GM19395 (cell line): ENCODE results near the gene PLEKHH2.
A peak's percentile ranks its signal among the peaks of the same experiment; 100 is the strongest.

Source experiments
- ATAC-seq: cut with Tn5 transposase; IDR thresholded peaks from one replicate; pipeline ENCODE4 v1.9.1; 2021; ENCODE audit warnings: mild to moderate bottlenecking, moderate library complexity; ENCODE audit not compliant: unreplicated experiment

Gene PLEKHH2

DNA sequence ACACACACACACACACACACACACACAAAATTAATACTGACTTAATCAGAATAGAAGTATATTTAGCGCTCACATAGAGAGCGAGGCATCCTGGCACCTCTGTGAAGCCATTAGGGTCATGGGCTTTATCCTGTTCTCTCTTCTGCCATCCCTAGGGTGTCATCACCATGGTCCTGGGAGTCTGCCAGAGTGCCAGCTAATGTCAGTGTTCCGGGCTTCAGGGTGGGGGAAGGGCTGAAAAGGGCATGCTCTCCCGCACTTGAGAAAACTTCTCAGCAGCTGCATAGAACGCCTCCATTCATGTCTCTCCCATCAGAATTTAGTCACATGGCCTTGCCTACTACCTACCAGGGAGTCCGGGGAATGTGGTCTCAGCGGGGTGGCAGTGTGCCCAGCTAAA is 117.1 kb downstream of the PLEKHH2 start:
- ATAC-seq = no peak

DNA sequence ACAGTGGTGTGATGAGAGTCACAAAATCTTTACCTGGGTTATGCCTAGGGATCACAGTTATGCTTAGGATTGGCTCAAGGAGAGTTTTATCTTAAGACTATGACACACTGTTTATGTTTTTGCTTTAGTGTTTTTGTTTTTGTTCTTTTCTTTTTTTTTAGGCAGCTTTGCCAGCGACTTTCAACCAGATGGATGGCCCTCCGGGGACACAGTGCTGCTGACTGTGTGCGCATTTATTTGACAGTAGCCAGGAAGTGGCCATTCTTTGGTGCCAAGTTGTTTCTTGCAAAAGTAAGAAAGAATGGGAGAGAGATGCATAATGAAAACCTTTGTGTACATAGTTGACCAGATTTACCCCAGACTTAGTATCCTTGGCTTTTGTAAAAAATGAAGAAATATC is 121.7 kb downstream of the PLEKHH2 start:
- ATAC-seq = no peak

DNA sequence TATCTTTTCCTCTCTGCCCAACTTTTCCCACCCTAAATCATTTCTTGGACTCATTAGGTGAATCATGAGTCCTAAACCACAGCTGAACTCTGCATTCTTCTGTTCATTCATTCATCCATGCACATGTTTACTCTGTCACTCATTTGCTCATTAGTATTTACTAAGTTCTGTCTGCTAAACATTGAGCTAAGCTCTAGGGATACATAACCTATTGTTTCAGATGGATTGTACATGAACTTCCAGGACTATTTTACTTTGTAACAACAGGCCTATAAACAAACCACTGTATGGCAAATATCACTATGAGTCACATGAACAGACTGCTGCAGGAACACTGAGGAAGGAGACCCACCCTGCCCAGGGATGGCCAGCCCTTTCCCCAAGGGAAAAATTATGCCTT is 122.1 kb downstream of the PLEKHH2 start:
- no peak for ATAC-seq

DNA sequence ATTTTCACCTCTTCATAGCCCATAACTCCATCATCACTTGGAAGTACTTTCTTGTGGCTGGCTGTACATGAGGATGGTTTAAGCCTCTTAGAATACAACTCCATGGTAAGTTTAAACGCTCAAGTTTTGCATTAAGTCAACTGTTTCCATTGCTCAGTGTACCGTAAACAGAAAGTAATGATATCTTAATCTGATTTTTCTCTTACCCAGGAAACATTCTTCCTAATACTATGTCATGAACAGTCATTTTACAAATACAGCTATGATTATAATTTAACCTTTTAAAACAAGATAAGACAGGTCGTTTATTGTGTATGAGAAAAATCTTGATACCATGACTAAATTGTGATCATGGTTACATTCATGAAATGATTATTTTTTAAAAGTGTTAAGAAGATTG is 125.2 kb downstream of the PLEKHH2 start:
- ATAC-seq = no peak

DNA sequence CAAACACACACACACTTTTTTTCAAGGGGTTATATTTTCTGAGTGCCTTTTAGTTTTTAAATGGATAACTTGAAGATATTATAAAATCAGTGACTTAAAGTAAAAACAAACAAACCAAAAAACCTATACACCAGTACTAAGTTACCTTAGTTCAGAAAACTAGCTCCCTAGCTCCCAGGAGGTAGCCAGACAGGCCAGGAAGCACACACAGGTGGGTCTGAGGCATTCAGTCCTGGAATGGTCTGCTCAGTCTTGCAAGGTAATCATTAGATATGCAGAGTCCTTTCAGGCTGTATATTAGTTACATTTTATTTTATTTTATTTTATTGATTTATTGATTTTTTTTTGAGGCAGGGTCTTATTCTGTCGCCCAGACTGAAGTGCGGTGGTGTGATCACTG is 126.0 kb downstream of the PLEKHH2 start:
- ATAC-seq = no peak

DNA sequence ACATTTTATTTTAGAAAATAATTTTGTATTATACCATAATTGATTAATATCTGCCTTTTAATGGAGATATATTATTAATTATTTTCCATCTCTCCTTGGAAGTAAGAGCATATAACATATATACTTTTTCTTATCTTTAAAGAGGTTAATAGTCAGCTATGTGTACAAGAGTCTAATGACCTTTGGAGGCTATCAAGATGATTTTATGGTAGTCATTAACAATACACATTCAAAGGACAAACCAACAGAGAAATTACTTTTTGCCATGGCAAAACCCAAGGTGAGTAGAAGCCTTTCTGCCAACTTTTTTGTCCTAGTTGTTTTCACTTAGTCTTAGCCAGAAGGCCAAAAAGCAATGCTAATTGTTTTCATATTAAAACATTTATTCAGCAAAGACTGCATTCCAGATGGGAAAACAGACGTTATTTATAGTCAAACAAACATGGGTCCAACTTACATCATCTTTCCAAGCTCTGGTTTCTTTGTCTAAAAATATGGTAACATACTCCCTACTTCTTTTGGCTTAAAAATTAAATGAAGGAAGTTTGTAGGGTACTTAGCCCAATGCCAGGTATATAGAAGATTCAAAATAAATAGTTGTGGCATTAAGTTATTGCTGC is 127.1 kb downstream of the PLEKHH2 start:
- no peak for ATAC-seq

DNA sequence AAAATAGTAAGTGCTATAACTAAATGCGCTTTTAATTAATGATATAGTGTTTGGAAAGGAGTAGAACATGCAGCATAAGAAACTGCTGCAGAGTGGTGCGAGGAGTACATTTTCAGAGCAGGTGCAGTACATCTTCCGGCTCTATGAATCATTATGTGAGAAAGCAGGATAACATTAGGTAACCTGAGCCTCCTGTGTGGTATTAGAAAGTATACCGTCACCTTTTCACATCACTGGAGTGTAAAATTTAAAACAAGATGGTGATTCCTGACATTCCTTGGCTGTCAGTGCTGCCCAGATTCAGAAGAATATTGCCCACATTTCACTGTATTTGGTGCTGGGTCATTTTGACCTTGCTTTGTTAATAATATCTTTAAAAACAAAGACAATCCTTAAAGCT is 128.9 kb downstream of the PLEKHH2 start:
- ATAC-seq = no peak

DNA sequence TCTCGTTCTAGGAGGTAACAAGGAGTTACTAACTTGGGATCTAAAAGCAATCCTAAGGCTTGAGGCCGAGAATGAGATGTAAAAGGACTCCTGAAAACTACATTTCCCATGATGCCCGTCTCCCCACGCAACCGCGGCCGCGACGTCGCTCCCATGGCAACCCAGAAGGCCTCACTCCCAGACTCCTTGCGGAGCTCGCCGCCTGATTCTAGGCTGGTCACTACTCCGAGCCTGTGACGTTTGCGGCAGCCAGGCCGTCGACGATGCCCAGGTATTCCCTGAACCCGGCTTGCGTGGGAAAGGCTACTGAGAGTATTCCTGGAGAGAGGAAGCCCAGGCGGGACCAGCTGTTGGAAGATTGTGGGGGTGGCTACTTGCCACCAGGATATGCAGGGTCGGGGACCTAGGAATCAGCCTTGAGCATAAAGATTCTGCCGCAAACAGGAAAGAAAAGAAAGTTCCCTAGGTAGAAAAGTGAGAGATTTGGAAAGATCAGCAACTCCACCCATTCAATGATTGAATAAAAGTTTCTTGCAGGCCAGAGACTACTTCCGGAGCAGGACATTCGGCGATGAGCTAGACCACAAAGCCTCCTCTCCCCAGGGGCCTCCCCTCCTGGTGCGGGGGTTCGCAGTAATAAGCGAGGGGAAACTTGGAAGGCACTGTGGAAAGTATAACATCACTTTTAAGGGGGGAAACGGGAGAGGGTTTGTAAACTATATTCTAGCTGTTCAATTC is 137.0 kb downstream of the PLEKHH2 start, which contains the start of gene DYNC2LI1:
Gene DYNC2LI1 (plus strand): TSS at position 164 of the 738 bp plus-strand sequence. CDS start 100 bp downstream, at position 264.
- peak; percentile 99 for ATAC-seq

DNA sequence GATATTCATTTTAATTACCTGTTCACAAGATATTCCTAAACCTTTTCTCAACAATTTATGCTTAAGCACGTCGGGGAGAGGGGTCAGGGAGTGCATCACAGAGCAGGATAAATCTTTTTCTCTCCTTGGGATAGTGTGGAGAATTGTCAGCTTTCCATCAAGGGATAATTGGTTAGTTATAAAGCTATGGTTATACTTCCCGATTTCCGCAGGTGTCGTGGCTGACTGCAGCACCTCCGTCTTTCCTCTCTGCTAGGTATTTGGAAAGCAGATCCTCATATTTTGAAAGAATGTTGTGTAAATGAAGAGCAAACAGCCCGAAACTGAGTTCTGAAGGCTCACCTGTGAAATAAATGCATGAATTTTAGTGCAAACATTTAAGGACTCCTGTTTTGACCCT is 137.6 kb downstream of the PLEKHH2 start:
- no peak for ATAC-seq

DNA sequence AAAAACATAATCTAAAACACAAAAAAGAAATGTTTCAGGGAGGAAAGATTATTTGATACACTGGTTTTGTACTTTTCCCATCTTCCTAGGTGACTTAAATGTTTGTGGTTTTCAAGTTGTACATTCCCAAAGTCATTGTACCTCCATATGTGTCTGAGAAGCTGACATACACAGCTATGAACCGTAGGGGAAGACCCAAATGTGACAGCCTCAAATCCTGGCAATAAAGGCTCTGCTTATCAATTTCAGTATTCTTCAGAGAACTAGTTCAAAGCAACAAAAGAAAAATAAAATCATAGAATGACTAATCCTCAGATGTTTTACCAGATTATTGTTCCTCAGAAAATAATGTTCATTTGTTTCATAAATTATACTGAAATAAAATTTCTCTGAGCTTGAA is 139.3 kb downstream of the PLEKHH2 start:
- ATAC-seq = no peak

DNA sequence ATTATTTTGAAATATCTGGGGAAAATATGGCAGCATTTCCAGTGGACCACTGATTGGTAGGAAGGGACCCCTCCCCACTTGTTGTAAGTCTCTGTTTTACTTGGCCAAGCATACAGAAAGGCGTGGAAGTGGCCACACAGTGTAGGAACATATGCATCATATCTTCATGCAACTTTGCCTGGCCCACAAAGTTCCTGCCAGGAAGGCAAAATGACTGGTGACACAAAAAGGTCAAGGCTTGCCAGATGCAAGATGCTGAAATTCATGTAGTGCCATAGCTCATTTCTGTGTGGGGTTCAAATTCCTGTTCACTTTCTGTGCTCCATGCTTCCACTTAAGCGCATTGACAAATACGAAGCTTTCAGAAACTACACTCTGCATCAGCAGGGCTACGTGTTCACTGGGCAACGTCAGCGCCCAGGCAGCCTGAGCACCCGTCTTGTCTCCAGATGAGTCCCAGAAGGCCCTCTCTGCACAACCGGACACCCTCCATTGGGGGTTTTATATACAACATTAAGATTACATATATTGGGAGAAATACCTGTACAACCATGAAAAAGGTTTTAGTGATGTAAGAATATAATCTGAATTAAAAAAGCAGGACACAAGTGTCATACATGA is 140.4 kb downstream of the PLEKHH2 start:
- ATAC-seq = no peak

DNA sequence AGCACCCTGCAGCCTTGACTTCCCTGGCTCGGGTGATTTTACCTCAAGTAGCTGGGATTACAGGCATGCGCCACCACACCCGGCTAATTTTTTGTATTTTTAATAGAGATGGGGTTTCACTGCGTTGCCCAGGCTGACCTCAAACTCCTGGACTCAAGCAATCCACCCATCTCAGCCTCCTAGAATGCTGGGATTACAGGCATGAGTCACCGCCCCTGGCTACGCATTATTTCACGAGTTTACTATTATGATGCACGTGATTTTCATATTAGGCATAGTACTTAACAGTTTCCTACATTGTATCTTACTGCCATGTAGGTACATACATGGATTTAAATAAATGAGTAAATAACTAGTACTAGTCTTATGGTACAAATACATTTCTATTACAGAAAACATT is 141.2 kb downstream of the PLEKHH2 start:
- ATAC-seq = no peak

DNA sequence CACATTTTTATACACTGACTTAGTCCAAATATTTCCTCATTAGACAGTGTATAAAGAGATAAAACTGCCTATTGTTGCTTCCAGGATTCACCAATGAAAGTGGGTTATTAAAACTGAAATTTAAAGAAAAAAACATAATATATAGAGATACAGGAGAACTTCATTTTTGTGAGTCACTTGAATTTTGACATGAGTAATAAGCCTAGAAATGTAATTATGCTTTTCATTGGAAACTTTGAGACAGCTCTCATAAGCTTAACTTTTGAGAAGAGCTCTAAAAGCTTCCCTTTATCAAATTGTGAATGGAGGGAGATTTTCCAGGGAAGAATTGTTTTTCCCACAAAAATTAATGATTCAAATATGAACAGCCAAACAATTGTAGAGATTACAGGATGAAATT is 150.8 kb downstream of the PLEKHH2 start:
- ATAC-seq = no peak

DNA sequence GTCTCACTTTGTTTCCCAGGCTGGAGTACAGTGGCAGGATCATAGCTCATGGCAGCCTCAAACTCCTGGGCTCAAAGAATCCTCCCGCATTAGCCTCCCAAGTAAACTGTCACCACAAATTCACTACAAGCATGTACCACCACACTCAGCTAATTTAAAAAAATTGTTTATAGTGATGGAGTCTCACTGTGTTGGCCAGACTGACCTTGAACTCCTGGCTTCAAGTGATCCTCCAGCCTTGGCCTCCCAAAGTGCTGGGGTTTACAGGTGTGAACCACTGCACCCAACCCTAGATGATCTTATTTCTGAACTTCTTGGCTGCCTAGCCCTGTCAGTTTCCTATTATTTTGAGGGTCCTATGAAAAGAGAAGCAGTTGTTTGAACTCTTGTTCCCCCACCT is 151.6 kb downstream of the PLEKHH2 start:
- ATAC-seq = no peak

DNA sequence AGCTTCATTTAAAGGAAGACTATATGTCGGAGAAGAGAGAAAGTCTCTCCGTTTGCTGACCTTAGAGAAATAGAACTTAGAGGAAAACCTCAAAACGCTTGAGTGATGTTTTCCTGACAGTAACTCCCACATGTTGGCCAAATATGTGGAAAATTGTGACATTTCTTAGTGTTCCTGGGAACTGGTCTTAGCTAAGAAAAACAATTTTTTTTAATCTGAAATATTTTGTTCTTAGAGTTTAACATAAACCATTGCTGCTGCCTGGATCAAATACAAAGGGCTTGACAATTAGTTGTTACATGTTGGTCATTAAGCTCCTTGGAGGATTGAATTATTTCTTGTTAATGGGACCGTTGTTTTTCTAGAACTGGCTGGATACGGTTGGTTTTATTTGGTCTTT is 153.1 kb downstream of the PLEKHH2 start:
- ATAC-seq = no peak

DNA sequence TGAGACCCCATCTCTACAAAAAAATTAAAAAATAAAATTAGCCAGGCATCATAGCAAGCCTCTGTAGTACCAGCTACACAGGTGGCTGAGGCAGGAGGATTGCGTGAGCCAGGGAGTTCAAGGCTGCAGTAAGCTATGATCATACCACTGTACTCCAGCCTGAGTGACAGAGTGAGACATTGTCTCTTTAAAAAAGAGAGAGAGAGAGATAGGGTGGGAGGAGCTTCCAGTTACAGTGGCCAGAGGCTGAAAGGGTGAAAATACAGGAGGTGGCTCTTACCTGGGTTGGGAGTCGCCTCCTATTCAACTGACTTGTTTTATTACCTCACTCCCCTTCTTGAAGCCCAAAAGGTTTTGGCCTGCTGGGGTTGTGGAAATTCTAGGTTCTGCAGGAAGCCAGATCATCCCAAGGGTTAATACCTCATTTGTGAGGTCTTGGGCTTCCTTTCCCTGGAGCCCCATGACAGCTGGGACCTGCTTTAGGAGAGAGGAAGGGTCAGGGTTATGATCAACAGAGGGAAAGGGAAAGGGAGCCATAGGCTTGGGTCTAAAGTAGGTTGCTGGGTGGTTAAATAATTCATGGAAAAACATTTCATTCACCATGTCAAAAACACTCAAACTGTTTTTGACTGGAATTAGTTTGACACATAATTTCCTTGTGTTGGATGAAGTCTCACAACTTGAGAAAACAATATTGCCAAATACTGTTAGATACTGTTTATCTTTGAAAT is 154.1 kb downstream of the PLEKHH2 start:
- ATAC-seq = no peak

DNA sequence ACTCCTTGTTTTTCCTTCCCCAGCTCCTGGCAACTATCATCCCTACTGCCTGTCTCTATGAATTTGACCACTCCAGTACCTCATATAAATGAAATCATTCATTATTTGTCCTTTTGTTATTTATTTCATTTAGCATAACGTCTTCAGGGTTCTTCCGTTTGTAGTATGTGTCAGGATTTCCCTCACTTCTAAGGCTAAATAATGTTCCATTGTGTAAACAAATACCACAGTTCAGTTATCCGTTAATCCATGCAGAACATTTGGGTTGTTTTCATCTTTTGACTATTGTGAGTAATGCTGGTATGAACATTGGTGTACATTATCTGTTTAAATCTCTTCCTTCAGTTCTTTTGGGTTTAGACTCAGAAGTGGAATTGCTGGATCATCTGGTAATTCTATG is 155.6 kb downstream of the PLEKHH2 start:
- no peak for ATAC-seq

DNA sequence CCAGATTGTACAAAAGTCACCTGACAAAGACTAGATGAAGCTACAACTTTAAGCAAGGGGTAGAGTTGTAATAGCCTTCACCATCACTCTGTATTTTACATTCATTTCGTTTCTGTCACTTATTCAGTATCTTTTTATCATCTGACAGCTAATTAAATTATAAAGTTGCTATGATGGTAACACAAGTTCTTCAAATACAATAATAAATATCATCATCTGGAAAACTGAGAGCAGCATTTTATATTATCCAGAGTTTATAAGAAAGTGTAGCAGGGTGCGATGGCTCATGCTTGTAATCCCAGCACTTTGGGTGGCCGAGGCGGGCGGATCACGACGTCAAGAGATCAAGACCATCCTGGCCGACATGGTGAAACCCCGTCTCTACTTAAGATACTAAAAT is 157.9 kb downstream of the PLEKHH2 start:
- ATAC-seq = no peak

DNA sequence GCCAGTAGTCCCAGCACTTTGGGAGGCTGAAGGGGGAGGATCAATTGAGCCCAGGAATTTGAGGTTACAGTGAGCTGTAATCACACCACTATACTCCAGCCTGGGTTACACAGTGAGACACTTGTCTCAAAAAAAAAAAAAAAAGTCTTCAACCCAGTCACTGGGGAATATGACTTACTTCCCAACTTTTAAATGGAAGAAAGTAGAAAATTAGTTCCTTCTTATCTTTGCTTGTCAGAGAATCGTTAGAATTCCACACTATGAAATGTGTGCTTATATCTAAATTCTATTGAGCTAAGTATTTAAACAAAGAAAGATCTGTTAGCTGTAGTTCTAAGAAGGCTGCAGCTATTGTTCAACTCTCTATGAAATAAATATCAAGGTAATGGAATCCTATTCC is 159.1 kb downstream of the PLEKHH2 start:
- no peak for ATAC-seq

DNA sequence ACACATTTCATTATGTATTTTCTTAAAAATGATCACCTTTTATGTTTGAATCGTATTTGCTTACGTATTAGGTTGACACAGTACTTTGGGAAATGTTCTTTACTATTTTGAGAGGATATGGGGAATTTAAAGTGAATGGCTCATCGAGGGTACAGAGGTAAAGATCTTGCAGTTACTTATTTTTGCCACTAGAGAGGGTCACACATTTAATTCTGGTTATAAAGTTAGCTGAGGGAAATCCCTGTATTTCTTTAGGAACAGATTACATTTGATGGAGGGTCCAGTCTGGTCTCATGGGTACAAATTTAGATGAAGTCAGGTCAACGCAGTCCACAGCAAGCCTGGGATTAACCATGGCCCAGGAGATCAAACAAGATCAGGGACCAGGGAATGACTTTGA is 161.2 kb downstream of the PLEKHH2 start:
- no peak for ATAC-seq

DNA sequence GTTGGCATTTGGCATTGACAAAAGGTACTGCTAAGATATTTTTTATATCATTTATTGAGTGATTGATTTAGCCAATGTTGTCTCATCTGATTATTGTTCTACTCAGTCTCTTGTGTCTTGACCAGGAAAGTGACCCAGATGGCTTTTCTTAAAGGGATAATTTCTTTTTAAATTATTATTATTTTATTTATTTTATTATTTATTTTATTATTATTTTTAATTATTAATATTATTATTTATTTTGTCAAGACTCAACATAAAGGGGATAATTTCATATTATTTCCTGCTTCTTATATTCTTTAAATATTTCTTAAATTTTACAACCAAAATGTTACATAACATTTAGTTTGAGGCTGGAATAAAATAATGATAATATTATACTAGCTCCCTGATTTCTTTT is 163.8 kb downstream of the PLEKHH2 start:
- ATAC-seq = no peak

DNA sequence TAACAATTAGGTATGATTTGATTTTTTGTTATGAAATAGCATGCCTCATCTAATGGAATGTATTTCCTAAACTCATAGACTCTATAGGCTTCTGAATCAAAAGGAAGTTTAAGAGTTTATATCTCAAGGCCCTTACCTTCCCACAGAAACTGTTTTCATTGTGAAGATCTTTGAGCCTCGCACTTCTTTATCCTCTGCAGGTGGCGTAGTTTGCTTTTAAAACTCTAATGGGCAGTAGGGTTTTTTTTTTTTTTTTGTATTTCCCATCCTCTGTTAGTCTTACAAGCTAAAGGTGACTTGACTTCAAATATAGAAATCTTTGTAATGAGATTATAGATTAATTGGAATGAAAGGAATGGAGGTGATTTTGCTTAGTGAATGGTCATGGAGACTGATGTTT is 165.1 kb downstream of the PLEKHH2 start:
- ATAC-seq = no peak
